ENCODE data around the gene ELMO3. TPM values are rescaled to one million over a fixed set of nuclear protein-coding genes. Genes with fewer than 3 reads are reported as not detected.
A peak's percentile ranks its signal among the peaks of the same experiment; 100 is the strongest.

ELMO3 gene
- total and polyA plus RNA-seq, 2 of the 13 experiments (the other 11 are each of a cell fraction or from before 2014, with no cell fraction given), result 2.6 to 4.0 TPM

GRCh38 chr16:67177743-67178699, 20.9 kb upstream of the ELMO3 start (continued):
- peak; percentile 61; the same call in 1 of the 2 replicates for TF ChIP-seq LBX2 (CRISPR knock-in tag; IDR thresholded peaks at IDR 0.05; ENCODE audit: borderline replicate concordance)
- no peak for TF ChIP-seq CHD2 (IDR thresholded peaks at IDR 0.05; ENCODE audit: low read depth, low read length)
- no peak for TF ChIP-seq RFX5 (IDR thresholded peaks at IDR 0.05; ENCODE audit: low read depth, low read length)
- TF ChIP-seq ZNF83 (CRISPR knock-in tag; IDR thresholded peaks at IDR 0.05; ENCODE audit: borderline replicate concordance), result peak; percentile 92; the same call in 1 of the 2 replicates
- TF ChIP-seq HDAC2 (CRISPR knock-in tag; IDR thresholded peaks at IDR 0.05), result peak; percentile 83
- TF ChIP-seq JUN (CRISPR knock-in tag; IDR thresholded peaks at IDR 0.05), result no peak
- TF ChIP-seq ZMAT5 (CRISPR knock-in tag; IDR thresholded peaks at IDR 0.05; ENCODE audit: borderline replicate concordance, low read depth), result no peak
- TF ChIP-seq ZNF816 (CRISPR knock-in tag; IDR thresholded peaks at IDR 0.05; ENCODE audit: borderline replicate concordance), result no peak
- TF ChIP-seq ZNF337 (CRISPR knock-in tag; IDR thresholded peaks at IDR 0.05; ENCODE audit: borderline replicate concordance, low read depth), result 0 out of 2 replicates have a peak, but pooled peaks have one; percentile 66
- TF ChIP-seq ZBTB42 (CRISPR knock-in tag; IDR thresholded peaks at IDR 0.05), result no peak
- peak; percentile 66; the same call in 1 of the 2 replicates for TF ChIP-seq ZGPAT (CRISPR knock-in tag; IDR thresholded peaks at IDR 0.05)
- TF ChIP-seq KAT8 (CRISPR knock-in tag; IDR thresholded peaks at IDR 0.05), result no peak
- peak; percentile 51; the same call in 1 of the 2 replicates for TF ChIP-seq TMF1 (CRISPR knock-in tag; IDR thresholded peaks at IDR 0.05; ENCODE audit: low read depth)
- TF ChIP-seq CENPX (CRISPR knock-in tag; IDR thresholded peaks at IDR 0.05), result no peak
- no peak for TF ChIP-seq ZNF670 (CRISPR knock-in tag; IDR thresholded peaks at IDR 0.05; ENCODE audit: borderline replicate concordance)
- no peak for TF ChIP-seq ZNF225 (CRISPR knock-in tag; IDR thresholded peaks at IDR 0.05)
- TF ChIP-seq CREB3 (CRISPR knock-in tag; IDR thresholded peaks at IDR 0.05), result no peak
- no peak for TF ChIP-seq ZNF674 (CRISPR knock-in tag; IDR thresholded peaks at IDR 0.05; ENCODE audit: low read depth)
- TF ChIP-seq ZNF546 (CRISPR knock-in tag; conservative IDR thresholded peaks at IDR 0.05), result no peak
- TF ChIP-seq SIX4 (CRISPR knock-in tag; IDR thresholded peaks at IDR 0.05), result no peak
- peak; percentile 89 for TF ChIP-seq ARNT2 (CRISPR knock-in tag; IDR thresholded peaks at IDR 0.05; ENCODE audit: low read depth)
- peak; percentile 60 for TF ChIP-seq HNRNPK (IDR thresholded peaks at IDR 0.05; ENCODE audit: low read depth, low read length, poor library complexity, severe bottlenecking)
- TF ChIP-seq RNF219 (CRISPR knock-in tag; IDR thresholded peaks at IDR 0.05), result no peak

All from HepG2 (cell line).